ENCODE data around the gene VASN.
"Not testable (repeated sequence)": the region's sequence is repeated elsewhere in the genome, so short reads cannot be mapped to it uniquely, and the experiment has no call there.

VASN gene

DNA sequence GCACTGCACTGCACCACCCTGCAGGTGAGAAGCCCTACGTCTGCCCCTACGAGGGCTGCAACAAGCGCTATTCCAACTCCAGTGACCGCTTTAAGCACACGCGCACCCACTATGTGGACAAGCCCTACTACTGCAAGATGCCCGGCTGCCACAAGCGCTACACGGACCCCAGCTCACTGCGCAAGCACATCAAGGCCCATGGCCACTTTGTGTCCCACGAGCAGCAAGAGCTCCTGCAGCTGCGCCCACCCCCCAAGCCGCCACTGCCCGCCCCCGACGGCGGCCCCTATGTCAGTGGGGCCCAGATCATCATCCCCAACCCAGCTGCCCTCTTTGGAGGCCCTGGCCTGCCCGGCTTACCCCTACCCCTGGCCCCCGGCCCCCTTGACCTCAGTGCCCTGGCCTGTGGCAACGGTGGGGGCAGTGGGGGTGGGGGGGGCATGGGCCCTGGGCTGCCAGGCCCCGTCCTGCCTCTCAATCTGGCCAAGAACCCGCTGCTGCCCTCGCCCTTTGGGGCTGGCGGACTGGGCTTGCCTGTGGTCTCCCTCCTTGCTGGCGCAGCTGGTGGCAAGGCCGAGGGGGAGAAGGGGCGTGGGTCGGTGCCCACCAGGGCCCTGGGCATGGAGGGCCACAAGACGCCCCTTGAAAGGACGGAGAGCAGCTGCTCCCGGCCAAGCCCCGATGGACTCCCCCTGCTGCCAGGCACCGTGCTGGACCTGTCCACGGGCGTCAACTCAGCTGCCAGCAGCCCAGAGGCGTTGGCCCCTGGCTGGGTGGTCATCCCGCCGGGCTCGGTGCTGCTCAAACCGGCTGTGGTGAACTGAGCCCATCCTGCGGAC, 34.7 kb upstream of the VASN start:
- DNase-seq (ENCODE audit: low read depth in 1 of 2, low spot score in 1 of 2): no peak

DNA sequence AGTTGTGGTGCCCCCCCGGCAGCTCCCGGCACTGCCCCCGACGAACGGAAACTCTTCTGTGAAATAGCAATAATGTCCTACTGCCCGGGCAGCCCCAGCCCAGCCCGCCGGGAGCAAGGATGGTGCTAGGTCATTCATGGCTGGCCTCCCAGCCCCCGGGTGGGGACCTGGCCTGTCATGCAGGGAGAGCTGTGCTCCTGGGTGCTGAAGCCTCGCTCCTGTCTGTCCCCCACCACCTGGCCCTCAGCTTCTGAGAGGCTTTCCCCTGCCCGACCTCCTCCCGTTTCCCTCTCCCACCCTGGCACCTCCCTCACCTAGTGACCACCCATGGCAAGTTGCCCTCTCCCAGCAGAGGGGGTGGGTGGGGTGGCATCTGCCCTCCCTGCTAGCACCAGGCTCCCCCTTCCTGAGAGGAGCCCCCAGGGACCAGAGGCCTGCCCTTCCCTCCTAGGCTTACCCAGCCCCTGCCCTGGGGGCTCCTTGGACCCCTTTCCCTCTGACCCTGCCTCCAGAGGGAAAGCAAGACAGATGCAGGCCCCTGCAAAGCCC, 34.0 kb upstream of the VASN start:
- DNase-seq (ENCODE audit: low read depth in 1 of 2, low spot score in 1 of 2): no peak

DNA sequence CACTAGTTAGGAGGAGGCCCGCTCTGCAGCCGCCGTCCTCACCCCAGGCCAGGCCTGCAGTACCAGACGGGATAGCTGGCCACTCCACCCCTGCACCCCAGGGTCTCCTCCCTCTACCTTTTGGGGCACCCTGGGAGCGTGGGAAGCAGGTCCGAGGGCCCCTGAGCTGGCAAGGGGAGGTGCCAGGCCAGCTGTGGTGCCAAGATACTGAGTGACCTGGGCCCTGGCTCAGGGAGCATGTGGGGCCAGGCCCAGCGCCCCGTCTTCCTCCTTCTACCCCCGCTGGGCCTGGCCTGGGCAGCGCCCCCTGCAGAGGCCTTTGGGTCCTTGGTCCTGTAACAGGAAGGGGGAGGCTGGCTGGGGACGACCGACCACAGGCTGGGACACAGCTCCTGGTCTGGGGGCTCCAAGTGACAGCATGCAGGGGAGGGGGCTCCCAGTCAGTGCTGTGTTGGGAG, 33.5 kb upstream of the VASN start:
- no peak for DNase-seq (ENCODE audit: low read depth in 1 of 2, low spot score in 1 of 2)

DNA sequence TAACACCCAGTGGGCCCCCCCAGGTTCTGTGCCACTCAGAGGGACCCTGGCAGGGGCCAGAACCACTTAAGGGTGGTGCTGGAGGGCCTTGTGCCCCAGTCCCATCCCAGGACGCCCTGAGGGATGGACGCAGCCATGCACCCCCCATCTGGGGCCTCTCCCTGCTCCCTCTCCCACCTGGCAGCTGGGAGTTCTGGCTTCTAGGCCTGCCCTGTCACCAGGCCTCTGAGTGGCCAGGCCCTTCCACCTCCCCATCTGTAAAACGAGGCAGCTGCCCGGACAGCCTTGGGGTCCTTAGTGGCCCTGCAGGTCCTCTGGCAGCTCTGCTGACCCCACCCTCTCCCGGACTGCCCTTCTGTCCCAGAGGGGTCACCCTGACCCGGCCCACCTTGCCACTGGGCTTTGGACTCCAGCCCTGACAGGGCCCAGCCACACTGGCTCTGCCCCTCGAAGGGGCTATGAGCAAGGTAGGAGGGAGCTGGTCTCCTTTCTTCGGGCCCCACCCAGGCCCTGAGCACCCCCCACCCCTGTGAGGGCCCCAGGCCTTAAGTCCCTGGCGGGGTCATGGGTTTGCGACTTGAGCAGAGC, 32.8 kb upstream of the VASN start:
- DNase-seq (ENCODE audit: low read depth in 1 of 2, low spot score in 1 of 2): no peak

DNA sequence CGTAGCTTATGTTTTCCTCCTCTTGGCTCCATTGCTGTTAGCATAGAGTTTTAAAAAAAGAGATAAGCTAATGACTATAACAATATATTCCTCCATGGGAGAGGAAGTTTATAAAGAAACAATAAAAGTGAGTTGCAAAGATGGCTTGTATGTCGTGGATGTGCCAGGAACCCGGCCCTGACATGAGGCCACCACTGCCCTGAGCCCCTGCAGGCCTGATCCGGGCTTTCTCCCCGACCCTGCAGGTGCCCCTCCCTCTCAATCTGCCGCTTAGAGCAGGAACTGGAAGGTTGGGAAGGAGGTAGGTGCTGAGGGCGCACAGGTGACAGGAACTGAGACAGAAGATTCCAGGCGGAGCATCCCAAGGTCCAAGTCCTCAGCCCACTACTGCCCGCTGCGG, 32.2 kb upstream of the VASN start:
- DNase-seq (ENCODE audit: low read depth in 1 of 2, low spot score in 1 of 2): no peak

DNA sequence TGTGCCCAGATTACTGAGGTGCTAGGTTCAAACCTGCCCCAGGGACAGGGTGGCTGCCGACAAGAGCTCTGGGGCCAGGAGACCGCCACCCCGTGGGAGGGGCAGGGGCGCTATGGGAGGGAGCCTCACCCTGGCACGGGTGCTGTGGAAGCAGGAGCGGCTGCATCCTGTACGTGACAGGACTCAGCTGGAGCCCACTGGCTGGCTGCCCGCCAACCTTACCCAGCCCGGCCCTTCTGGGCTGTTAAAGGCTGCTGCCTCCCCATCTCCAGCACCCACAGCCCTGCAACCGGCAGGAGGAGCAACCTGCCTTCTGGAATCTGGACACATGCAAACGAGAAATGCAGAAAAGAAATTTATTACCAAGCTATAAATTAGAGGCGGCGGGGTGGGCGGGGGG, 31.7 kb upstream of the VASN start:
- DNase-seq (ENCODE audit: low read depth in 1 of 2, low spot score in 1 of 2): no peak

DNA sequence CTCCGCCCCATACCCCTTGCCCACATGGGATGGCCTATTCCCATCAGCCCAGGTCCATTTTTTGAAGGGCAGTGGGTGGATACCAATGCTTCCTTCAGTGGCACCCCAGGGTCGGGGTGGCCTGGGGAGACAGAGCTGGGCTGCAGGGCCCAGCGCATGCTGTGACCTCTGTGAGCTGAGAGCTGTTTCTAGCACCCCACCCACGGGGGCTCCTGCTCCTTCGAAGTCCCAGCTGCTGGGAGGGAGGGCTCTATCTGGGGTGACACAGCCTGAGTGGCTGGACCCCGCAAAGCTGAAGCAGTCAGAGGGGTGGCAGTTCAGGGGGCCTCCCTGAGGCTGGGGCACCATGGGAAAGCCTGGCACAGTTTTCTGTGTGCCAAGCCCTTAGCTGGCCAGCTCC, 31.2 kb upstream of the VASN start:
- no peak for DNase-seq (ENCODE audit: low read depth in 1 of 2, low spot score in 1 of 2)

DNA sequence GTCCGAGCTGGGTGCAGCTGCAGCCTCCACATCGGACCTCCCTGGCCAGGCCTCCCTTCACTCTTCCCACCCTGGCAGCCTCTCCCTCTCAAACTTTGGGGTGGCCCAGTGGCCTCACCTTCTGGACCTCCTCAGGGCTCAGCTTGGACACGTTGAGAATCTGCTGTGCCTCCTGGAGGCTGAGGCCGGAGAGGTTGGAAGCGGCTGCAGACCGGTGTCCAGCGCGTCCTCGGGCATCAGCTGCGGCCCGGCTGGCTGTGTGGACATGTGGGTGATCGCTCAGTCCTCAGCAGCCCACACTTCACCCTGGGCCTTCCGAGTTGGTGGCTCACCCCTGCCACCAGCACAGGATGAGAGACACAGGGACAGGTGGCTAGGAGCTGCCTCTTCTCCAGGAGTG, 30.4 kb upstream of the VASN start:
- DNase-seq (ENCODE audit: low read depth in 1 of 2, low spot score in 1 of 2): no peak

DNA sequence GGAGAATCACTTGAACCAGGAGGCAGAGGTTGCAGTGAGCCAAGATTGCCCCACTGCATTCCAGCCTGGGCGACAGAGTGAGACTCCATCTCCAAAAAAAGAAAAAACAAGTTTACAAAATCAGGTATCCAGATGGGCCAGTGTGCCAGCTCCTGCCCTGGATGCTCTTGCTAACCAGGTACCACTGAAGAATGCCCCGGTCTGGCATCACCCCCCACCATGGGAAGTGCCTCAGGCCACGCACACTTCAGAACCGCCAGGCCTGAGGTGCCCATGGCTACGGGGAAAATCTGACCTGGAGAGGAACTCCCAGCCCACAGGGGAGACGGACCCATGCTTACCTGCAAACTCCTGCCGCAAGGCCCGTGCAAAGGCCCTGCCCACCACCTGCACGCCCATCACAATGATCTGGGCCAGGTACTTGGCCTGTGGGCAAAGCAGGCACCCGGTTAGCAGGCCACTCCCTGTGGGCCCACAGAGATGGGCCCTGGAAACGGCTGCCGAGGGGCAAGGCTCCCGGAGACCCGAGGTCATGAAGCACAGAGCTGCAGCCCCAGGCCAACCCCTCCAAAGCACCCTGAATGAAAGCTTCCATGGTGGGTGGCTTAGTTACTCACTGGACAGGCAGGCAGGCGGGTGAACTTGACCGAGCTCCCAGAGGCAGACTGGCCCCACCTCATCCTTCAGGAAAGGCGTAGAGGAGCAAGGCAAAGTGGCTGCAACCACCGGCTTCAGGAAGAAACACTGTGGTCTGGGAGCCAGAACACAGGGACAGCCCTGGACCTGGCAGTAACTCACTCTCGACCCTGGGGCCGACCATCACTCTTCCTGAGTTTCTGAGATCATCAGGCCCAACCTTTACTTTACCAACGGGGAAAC, 28.5 kb upstream of the VASN start:
- no peak for DNase-seq (ENCODE audit: low read depth in 1 of 2, low spot score in 1 of 2)

DNA sequence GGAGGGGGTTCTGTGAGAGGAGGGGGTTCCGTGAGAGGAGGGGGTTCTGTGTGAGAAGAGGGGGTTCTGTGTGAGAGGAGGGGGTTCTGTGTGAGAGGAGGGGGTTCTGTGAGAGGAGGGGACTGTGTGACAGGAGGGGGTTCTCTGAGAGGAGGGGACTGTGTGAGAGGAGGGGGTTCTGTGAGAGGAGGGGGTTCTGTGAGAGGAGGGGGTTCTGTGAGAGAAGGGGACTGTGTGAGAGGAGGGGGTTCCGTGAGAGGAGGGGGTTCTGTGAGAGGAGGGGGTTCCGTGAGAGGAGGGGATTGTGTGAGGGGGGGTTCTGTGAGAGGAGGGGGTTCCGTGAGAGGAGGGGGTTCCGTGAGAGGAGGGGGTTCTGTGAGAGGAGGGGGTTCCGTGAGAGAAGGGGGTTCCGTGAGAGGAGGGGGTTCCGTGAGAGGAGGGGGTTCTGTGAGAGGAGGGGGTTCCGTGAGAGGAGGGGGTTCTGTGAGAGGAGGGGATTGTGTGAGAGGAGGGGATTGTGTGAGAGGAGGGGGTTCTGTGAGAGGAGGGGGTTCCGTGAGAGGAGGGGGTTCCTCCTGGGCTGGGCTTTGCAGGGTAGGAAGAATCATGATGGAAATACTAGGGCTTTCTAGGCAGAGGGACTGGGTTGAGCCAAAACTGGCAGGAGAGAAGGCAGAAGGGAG, 27.2 kb upstream of the VASN start:
- not testable (repeated sequence) for DNase-seq (ENCODE audit: low read depth in 1 of 2, low spot score in 1 of 2)

DNA sequence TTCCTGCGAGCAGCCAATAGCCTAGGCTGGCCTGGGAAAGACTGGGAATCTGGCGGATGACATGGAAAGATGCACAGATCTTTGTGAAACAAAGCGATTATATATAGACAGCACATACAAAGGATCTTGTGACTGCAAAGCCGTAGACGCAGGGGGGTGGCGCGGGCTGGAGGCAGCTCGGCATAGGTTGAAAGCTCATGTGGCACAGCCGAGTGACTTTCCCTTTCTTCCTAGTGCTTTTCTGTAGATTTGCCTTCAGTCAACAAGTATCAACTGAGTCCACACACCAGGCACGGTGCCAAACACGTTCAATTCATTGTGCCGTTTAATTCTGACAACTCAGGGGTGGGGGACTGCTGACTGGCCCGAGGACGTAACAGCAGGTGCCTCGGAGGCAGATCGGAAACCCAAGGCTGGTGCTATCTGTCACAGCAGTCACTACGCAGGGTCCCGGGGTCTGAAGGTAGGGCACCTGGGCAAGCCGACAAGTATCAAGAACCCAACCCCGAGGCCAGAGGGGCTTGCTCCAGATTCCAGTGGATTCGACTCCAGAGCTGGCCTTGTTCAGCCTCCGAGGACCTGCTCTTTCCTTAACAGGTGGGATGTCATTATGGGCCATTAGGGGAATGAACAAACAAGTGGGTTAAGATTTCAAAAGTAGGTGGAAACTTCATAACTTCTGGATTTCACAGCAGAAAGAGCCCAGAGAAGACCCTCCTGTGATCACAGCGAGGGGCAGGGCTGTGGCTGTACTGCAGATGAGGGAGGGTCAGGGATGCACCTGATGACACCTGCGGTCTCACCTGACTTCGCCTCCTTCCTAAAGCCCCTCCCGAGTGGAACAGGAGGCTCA, 26.4 kb upstream of the VASN start:
- no peak for DNase-seq (ENCODE audit: low read depth in 1 of 2, low spot score in 1 of 2)

DNA sequence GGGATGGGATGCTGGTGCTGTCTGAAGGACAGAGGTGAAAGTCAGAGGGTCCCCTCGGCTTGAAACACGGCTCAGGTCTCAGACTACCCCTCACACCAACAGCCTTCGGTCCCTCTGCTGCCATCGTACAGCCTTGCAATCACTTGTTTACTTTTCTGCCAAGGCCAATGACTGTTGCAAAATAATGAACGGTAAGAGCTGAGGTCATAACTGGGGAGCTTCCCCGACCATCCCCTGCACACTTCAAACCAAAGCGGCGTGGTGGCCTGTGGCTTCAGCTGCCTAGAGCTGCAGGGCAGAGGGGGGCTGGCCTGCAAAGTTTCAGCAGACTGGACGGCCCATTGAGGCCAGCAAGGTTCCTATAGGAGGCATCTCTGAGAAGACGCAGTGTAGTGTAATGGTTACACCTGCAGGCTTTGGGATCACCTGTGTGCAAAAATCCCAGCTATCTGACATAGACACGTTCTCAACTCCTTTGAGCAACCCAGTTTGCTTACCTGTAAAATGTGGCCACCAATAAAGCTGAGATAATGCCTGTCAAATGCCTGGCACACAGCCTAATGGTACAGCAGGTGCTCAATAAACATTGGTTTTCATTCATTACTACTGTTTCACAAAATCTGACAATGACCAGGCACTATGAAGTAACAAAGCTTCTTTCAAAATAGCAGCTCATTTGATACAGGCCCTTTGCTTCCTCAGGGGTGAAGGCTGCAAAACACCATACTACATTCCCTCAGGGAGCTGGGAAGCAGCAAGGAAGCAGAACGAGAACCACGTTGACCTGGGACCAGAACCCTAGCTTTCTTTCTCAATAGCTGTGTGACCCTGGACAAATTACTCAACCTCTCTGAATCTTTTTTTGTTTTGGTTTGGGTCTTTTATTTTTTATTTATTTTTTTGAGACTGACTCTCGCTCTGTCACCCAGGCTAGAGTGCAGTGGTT, 25.5 kb upstream of the VASN start:
- DNase-seq (ENCODE audit: low read depth in 1 of 2, low spot score in 1 of 2): no peak

DNA sequence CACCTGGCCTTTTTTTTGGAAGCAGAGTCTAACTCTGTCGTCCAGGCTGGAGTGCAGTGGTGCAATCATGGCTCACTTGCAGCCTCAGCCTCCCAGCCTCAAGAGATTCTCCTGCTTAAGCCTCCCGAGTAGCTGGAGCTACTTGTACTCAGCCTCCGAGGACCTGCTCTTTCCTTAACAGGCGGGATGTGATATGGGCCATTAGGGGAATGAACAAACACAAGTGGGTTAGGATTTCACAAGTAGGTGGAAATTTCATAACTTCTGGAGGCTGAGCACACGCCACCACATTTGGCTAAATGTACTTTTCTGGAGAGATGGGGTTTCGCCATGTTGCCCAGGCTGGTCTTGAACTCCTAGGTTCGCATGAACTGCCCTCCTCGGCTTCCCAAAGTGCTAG, 24.6 kb upstream of the VASN start:
- DNase-seq (ENCODE audit: low read depth in 1 of 2, low spot score in 1 of 2): no peak

DNA sequence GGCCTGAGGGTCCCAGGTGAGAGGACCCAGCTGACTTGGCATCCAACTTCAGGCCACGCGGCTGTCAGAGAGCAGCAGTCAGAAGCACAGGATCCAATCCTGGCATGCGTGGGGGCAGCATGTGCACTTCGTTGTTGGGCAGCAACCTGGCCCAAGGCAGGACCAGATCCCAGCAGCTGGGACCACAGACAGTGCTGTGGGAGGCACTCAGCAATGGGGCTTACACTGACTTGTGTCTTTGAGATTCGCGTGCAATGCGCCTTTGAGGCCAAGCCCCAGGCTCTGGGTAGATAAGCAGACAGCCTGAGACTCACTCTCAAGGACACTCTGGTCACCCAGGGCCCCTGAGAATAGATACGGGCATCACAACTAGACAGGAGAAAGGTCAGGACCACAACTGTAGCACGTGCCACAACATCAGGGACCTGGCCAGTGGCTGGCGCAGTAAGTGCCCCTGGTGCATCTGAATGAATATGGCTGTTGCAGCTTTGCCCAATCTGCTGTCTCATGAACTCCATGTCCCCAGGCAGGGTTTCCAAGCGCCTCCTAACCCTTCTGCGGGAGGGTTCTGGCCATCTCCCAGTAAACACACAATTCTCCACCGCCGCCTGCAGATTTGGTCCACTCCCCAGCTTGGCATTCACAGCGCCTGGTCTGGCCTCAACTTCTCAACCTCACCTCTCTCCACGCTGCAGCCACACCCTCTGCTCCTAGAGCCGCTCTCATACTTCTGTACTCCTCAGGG, 23.7 kb upstream of the VASN start:
- DNase-seq (ENCODE audit: low read depth in 1 of 2, low spot score in 1 of 2): no peak

DNA sequence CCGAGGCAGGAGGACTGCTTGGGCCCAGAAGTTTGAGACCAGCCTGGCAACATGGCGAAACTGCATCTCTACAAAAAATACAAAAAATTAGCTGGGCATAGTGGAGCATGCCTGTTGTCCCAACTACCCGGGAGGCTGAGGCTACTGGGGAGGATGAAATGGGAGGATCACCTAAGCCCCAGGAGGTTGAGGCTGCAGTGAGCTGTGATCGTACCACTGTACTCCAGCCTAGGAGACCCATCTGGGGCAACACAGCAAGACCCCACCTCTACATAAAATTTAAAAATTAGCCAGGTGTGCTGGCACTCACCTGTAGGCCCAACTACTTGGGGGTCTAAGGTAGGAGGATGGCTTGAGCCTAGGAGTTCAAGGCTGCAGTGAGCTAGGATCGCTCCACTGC, 22.3 kb upstream of the VASN start:
- no peak for DNase-seq (ENCODE audit: low read depth in 1 of 2, low spot score in 1 of 2)

DNA sequence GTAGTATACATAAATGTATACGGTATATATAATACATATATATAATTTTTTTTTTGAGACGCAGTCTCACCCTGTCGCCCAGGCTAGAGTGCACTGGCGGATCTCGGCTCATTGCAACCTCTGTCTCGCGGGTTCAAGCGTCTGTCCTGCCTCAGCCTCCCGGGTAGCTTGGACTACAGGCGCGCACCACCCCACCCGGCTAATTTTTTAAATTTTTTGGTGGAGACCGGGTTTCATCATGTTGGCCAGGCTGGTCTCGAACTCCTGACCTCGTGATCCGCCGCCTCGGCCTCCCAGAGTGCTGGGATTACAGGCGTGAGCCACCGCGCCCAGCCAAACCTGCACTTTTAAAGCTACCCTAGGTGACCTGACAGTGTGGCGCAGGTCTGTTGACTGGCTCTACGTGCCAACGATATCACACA, 21.3 kb upstream of the VASN start:
- DNase-seq (ENCODE audit: low read depth in 1 of 2, low spot score in 1 of 2): no peak

DNA sequence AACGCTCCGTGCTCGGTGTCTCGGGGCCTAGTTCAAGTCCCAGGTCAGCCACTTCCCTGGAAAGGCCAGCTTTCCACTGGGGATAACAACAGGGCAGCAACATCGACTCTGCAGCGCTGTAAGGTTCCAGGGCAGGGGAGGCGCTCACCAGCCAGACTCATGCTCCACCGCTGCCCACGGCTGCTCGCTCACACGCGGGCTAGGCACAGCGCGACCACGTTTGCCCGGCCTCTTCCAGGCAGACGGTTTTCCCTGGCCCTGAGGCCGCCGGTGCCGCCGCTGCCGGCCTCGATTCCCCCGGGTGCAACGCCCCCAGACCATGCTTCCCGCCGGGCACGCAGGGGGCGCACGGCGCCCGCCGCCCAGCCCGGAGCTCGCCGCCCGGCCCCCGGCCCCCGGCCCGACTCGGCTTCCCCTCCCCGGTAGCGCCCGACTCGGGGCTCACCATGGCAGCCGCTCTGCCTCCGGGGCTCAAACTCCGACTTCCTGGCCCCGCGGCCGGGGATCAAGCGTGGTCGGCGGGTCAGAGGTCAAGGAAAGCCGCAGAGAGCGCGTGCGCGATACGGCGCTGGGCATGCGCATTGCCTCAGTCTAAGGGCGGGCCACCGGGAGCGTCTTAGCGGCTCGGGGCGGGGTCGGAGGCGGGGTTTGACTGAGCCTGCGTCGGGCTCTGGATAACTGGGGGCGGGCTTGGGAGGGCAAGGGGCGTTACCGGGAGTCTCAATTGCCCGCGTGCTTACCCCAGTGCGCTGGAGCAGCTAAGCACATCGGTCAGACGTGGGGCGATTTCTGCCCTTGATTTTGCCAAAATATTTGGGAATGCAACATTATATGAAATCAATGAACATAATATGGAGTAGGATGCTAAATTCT, 20.6 kb upstream of the VASN start, which contains the start of gene PAM16:
Gene PAM16, minus strand, starts transcription at position 535 of the 873 bp plus-strand sequence. Its CDS starts 87 bp downstream, at position 448.
- DNase-seq (ENCODE audit: low read depth in 1 of 2, low spot score in 1 of 2): peak; percentile 96 to 99
